ENCODE data around the gene PTPRK. TPM values are rescaled to one million over a fixed set of nuclear protein-coding genes. Genes with fewer than 3 reads are reported as not detected.
A peak's percentile ranks its signal among the peaks of the same experiment; 100 is the strongest.

The PTPRK gene
- total RNA-seq, 2 donors from 2014 or later = 7.6 to 12.3 TPM

- Mint-ChIP-seq H3K4me1 (no peaks in the 10 kb centered on the region), H3K9me3 (no peaks in the 10 kb centered on the region), H3K27ac (no peak overlapping the region), H3K36me3 (ENCODE audit: low read depth) (no peaks in the 10 kb centered on the region), H3K4me3 (no peak overlapping the region), H3K27me3 (peaks cover 7% of the 10 kb centered on the region)
- ATAC-seq (replicated peaks) = no peak
These were observed 370.0 kb downstream of the PTPRK start for GRCh38 chr6:128150376-128150775.

GRCh38 chr6:128149796-128150195, 370.6 kb downstream of the PTPRK start:
- Mint-ChIP-seq H3K9me3 (no peaks in the 10 kb centered on the region), H3K36me3 (ENCODE audit: low read depth) (no peaks in the 10 kb centered on the region), H3K4me1 (no peaks in the 10 kb centered on the region), H3K27ac (no peak overlapping the region), H3K27me3 (peaks cover 7% of the 10 kb centered on the region), H3K4me3 (no peak overlapping the region)
- ATAC-seq (replicated peaks) = no peak

- peaks cover 4% of the 10 kb centered on the region for H3K27me3 Mint-ChIP-seq
- H3K9me3 Mint-ChIP-seq = no peaks in the 10 kb centered on the region
- H3K4me3 Mint-ChIP-seq = no peak overlapping the region
- H3K27ac Mint-ChIP-seq = no peak overlapping the region
- H3K4me1 Mint-ChIP-seq = no peaks in the 10 kb centered on the region
- ATAC-seq (replicated peaks) = no peak
- no peaks in the 10 kb centered on the region for H3K36me3 Mint-ChIP-seq (ENCODE audit: low read depth)
These were observed 376.1 kb downstream of the PTPRK start for GRCh38 chr6:128144320-128144719.

GRCh38 chr6:128141932-128142331, 378.5 kb downstream of the PTPRK start:
- Mint-ChIP-seq H3K27ac (no peak overlapping the region), H3K4me3 (no peak overlapping the region), H3K36me3 (ENCODE audit: low read depth) (no peaks in the 10 kb centered on the region), H3K27me3 (no peaks in the 10 kb centered on the region), H3K9me3 (no peaks in the 10 kb centered on the region), H3K4me1 (no peaks in the 10 kb centered on the region)
- ATAC-seq (replicated peaks) = no peak

GRCh38 chr6:128139519-128139918, 380.9 kb downstream of the PTPRK start:
- ATAC-seq (replicated peaks) = no peak
- no peak overlapping the region for H3K4me3 Mint-ChIP-seq
- H3K27ac Mint-ChIP-seq = no peak overlapping the region
- no peaks in the 10 kb centered on the region for H3K27me3 Mint-ChIP-seq
- no peaks in the 10 kb centered on the region for H3K36me3 Mint-ChIP-seq (ENCODE audit: low read depth)
- H3K4me1 Mint-ChIP-seq = peaks cover 5% of the 10 kb centered on the region
- no peaks in the 10 kb centered on the region for H3K9me3 Mint-ChIP-seq

GRCh38 chr6:128138694-128139093, 381.7 kb downstream of the PTPRK start:
- H3K27me3 Mint-ChIP-seq = no peaks in the 10 kb centered on the region
- no peaks in the 10 kb centered on the region for H3K9me3 Mint-ChIP-seq
- no peak overlapping the region for H3K4me3 Mint-ChIP-seq
- H3K36me3 Mint-ChIP-seq (ENCODE audit: low read depth) = no peaks in the 10 kb centered on the region
- ATAC-seq (replicated peaks) = no peak
- H3K27ac Mint-ChIP-seq = no peak overlapping the region
- H3K4me1 Mint-ChIP-seq = peaks cover 5% of the 10 kb centered on the region

- Mint-ChIP-seq H3K27ac (no peak overlapping the region), H3K4me1 (peaks cover 5% of the 10 kb centered on the region)
These were observed 385.1 kb downstream of the PTPRK start for GRCh38 chr6:128135325-128135724.

GRCh38 chr6:128131566-128131965, 388.8 kb downstream of the PTPRK start:
- H3K36me3 Mint-ChIP-seq (ENCODE audit: low read depth) = no peaks in the 10 kb centered on the region
- H3K4me1 Mint-ChIP-seq = peaks cover 5% of the 10 kb centered on the region
- peaks cover 4% of the 10 kb centered on the region for H3K9me3 Mint-ChIP-seq
- H3K27ac Mint-ChIP-seq = no peak overlapping the region
- H3K27me3 Mint-ChIP-seq = no peaks in the 10 kb centered on the region
- no peak overlapping the region for H3K4me3 Mint-ChIP-seq
- no peak for ATAC-seq (replicated peaks)

More at GRCh38 chr6:128135325-128135724, 385.1 kb downstream of the PTPRK start:
- no peak overlapping the region for H3K4me3 Mint-ChIP-seq
- ATAC-seq (replicated peaks) = no peak
- H3K9me3 Mint-ChIP-seq = peaks cover 4% of the 10 kb centered on the region
- H3K27me3 Mint-ChIP-seq = no peaks in the 10 kb centered on the region
- H3K36me3 Mint-ChIP-seq (ENCODE audit: low read depth) = no peaks in the 10 kb centered on the region

GRCh38 chr6:128131036-128131435, 389.4 kb downstream of the PTPRK start:
- Mint-ChIP-seq H3K4me1 (peaks cover 5% of the 10 kb centered on the region), H3K27me3 (no peaks in the 10 kb centered on the region), H3K9me3 (peaks cover 4% of the 10 kb centered on the region), H3K4me3 (no peak overlapping the region), H3K36me3 (ENCODE audit: low read depth) (no peaks in the 10 kb centered on the region), H3K27ac (no peak overlapping the region)
- no peak for ATAC-seq (replicated peaks)

GRCh38 chr6:128129679-128130078, 390.7 kb downstream of the PTPRK start:
- no peak for ATAC-seq (replicated peaks)
- Mint-ChIP-seq H3K36me3 (ENCODE audit: low read depth) (no peaks in the 10 kb centered on the region), H3K9me3 (peaks cover 4% of the 10 kb centered on the region), H3K4me1 (peaks cover 4% of the 10 kb centered on the region), H3K27ac (no peak overlapping the region), H3K27me3 (no peaks in the 10 kb centered on the region), H3K4me3 (no peak overlapping the region)

GRCh38 chr6:128127650-128128049, 392.7 kb downstream of the PTPRK start:
- H3K36me3 Mint-ChIP-seq (ENCODE audit: low read depth) = no peaks in the 10 kb centered on the region
- peaks cover 4% of the 10 kb centered on the region for H3K4me1 Mint-ChIP-seq
- H3K4me3 Mint-ChIP-seq = no peak overlapping the region
- no peak overlapping the region for H3K27ac Mint-ChIP-seq
- peaks cover 4% of the 10 kb centered on the region for H3K9me3 Mint-ChIP-seq
- ATAC-seq (replicated peaks) = no peak
- H3K27me3 Mint-ChIP-seq = no peaks in the 10 kb centered on the region

- peaks cover 4% of the 10 kb centered on the region for H3K4me1 Mint-ChIP-seq
- no peaks in the 10 kb centered on the region for H3K27me3 Mint-ChIP-seq
- no peaks in the 10 kb centered on the region for H3K9me3 Mint-ChIP-seq
- H3K27ac Mint-ChIP-seq = no peak overlapping the region
- no peaks in the 10 kb centered on the region for H3K36me3 Mint-ChIP-seq (ENCODE audit: low read depth)
- no peak overlapping the region for H3K4me3 Mint-ChIP-seq
- ATAC-seq (replicated peaks) = peak; percentile 79
These were observed 395.7 kb downstream of the PTPRK start for GRCh38 chr6:128124713-128125112.

GRCh38 chr6:128121610-128122009, 398.8 kb downstream of the PTPRK start:
- H3K9me3 Mint-ChIP-seq = no peaks in the 10 kb centered on the region
- ATAC-seq (replicated peaks) = no peak
- H3K4me1 Mint-ChIP-seq = peaks cover 4% of the 10 kb centered on the region
- no peak overlapping the region for H3K27ac Mint-ChIP-seq
- no peaks in the 10 kb centered on the region for H3K27me3 Mint-ChIP-seq
- no peaks in the 10 kb centered on the region for H3K36me3 Mint-ChIP-seq (ENCODE audit: low read depth)
- H3K4me3 Mint-ChIP-seq = no peak overlapping the region

GRCh38 chr6:128121190-128121589, 399.2 kb downstream of the PTPRK start:
- H3K4me3 Mint-ChIP-seq = no peak overlapping the region
- no peak for ATAC-seq (replicated peaks)
- no peaks in the 10 kb centered on the region for H3K27me3 Mint-ChIP-seq
- H3K4me1 Mint-ChIP-seq = peaks cover 4% of the 10 kb centered on the region
- H3K27ac Mint-ChIP-seq = no peak overlapping the region
- no peaks in the 10 kb centered on the region for H3K36me3 Mint-ChIP-seq (ENCODE audit: low read depth)
- no peaks in the 10 kb centered on the region for H3K9me3 Mint-ChIP-seq

- no peak for ATAC-seq (replicated peaks)
- Mint-ChIP-seq H3K27me3 (no peaks in the 10 kb centered on the region), H3K27ac (no peak overlapping the region), H3K36me3 (ENCODE audit: low read depth) (no peaks in the 10 kb centered on the region), H3K9me3 (peaks cover 3% of the 10 kb centered on the region), H3K4me3 (no peak overlapping the region), H3K4me1 (no peaks in the 10 kb centered on the region)
These were observed 402.0 kb downstream of the PTPRK start for GRCh38 chr6:128118401-128118800.

- H3K27me3 Mint-ChIP-seq = no peaks in the 10 kb centered on the region
- no peaks in the 10 kb centered on the region for H3K4me1 Mint-ChIP-seq
- H3K9me3 Mint-ChIP-seq = peaks cover 3% of the 10 kb centered on the region
These were observed 402.5 kb downstream of the PTPRK start for GRCh38 chr6:128117916-128118315.

More at GRCh38 chr6:128117916-128118315, 402.5 kb downstream of the PTPRK start:
- no peak overlapping the region for H3K27ac Mint-ChIP-seq
- H3K4me3 Mint-ChIP-seq = no peak overlapping the region
- H3K36me3 Mint-ChIP-seq (ENCODE audit: low read depth) = no peaks in the 10 kb centered on the region
- ATAC-seq (replicated peaks) = no peak

Measured in activated T-helper 17 cell treated with anti-CD3 and anti-CD28 coated beads, Interleukin-2, amount 50 U/mL, for 72 hours (primary cell).